Stimulated activated CD4-positive, alpha-beta T cell treated with anti-CD3 and anti-CD28 coated beads, TNF-alpha, amount 100 ng/mL, for 48 hours (primary cell): Measurements from ENCODE around the gene MRPS24.

ENCODE experiments used
- DNase-seq, 3 donors: peaks; one replicate each; pipeline ENCODE4 v3.0.0-alpha.2; 2020; ENCODE audit warnings: low read depth in 3 of 3

The MRPS24 gene

GRCh38 chr7:43877968-43878864, 8.9 kb upstream of the MRPS24 start:
- DNase-seq = no peak

GRCh38 chr7:43876976-43877745, 7.8 kb upstream of the MRPS24 start:
- DNase-seq = no peak

GRCh38 chr7:43876241-43876640, 6.9 kb upstream of the MRPS24 start:
- no peak for DNase-seq

- DNase-seq = no peak
These were observed 4.0 kb upstream of the MRPS24 start for GRCh38 chr7:43873300-43873699.

- DNase-seq = no peak
These were observed 3.2 kb upstream of the MRPS24 start for GRCh38 chr7:43872406-43873110.

GRCh38 chr7:43871064-43871463, 1.7 kb upstream of the MRPS24 start:
- DNase-seq = no peak

- no peak for DNase-seq
These were observed 999 bp upstream of the MRPS24 start for GRCh38 chr7:43870316-43870715.

- DNase-seq = no peak
These were observed 537 bp upstream of the MRPS24 start for GRCh38 chr7:43869867-43870240.

- no peak for DNase-seq
These were observed 674 bp downstream of the MRPS24 start for GRCh38 chr7:43868681-43869005.

GRCh38 chr7:43868181-43868580, 1.1 kb downstream of the MRPS24 start:
- DNase-seq = no peak

GRCh38 chr7:43865277-43865676, 4.0 kb downstream of the MRPS24 start:
- no peak for DNase-seq

- DNase-seq = no peak
These were observed 5.2 kb downstream of the MRPS24 start for GRCh38 chr7:43864126-43864525.

- no peak for DNase-seq
These were observed 12.3 kb downstream of the MRPS24 start for GRCh38 chr7:43856996-43857395.

GRCh38 chr7:43856316-43856715, 13.0 kb downstream of the MRPS24 start:
- DNase-seq = no peak

GRCh38 chr7:43855176-43855575, 14.1 kb downstream of the MRPS24 start:
- DNase-seq = no peak

- no peak for DNase-seq
These were observed 17.5 kb downstream of the MRPS24 start for GRCh38 chr7:43851805-43852204.

GRCh38 chr7:43850348-43851116, 18.8 kb downstream of the MRPS24 start:
- no peak for DNase-seq

GRCh38 chr7:43849047-43849446, 20.3 kb downstream of the MRPS24 start:
- no peak for DNase-seq

GRCh38 chr7:43847496-43847895, 21.8 kb downstream of the MRPS24 start:
- DNase-seq = no peak

GRCh38 chr7:43844662-43845061, 24.7 kb downstream of the MRPS24 start:
- no peak for DNase-seq

- no peak for DNase-seq
These were observed 25.1 kb downstream of the MRPS24 start for GRCh38 chr7:43844257-43844656.

- no peak for DNase-seq
These were observed 26.0 kb downstream of the MRPS24 start for GRCh38 chr7:43843296-43843695.
